Panc1 (cell line): Measurements from ENCODE around the gene NBL1.

Experiments
- POLR2AphosphoS5 ChIP-seq: IDR thresholded peaks from 2 replicates; pipeline ENCODE4 v1.6.1; 2012; ENCODE audit warnings: mild to moderate bottlenecking, low read depth, low read length, moderate library complexity
- SIN3A ChIP-seq: IDR thresholded peaks from 2 replicates; pipeline ENCODE4 v1.6.1; 2012; ENCODE audit warnings: low read depth, mild to moderate bottlenecking, low read length, moderate library complexity, borderline replicate concordance; ENCODE audit not compliant: insufficient read depth
- TCF7L2 ChIP-seq: IDR thresholded peaks from 2 replicates; pipeline ENCODE4 v1.6.1; 2011; ENCODE audit warnings: mild to moderate bottlenecking, low read depth, low read length, inconsistent platforms
- TF ChIP-seq, protein P1 (sequence below): fragments of 450-650 bp; IDR thresholded peaks from 2 replicates; pipeline ENCODE4 v1.5.1; 2017; ENCODE audit warnings: mild to moderate bottlenecking
- TF ChIP-seq, protein P2 (sequence below), 2 experiments: IDR thresholded peaks; 2 replicates each; pipeline ENCODE4 v1.6.1; 2011 to 2012; ENCODE audit warnings: low read depth in 2 of 2, control low read depth in 1 of 2, low read length in 1 of 2, mild to moderate bottlenecking in 1 of 2, moderate library complexity in 1 of 2; ENCODE audit not compliant: insufficient read depth in 1 of 2

DNA sequence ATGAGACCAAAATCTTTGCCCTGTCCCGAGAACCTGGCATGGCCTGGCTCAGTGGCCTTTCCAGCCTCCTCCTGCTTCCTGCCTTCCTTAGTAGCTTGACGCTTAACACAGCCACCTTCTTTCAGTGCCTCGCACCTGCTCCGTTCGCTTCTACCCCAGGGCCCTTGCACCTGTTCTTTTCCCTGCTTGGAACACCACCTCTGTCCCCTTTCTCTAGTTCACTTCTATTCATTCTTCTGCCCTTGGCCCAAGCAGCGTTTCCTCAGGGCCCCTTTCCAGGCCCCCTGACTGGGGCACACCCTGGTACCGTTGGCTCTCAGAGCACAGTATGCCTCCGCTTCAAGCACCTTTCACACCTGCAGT lies 11.6 kb downstream of the NBL1 start:
- TF ChIP-seq, protein P1, sequence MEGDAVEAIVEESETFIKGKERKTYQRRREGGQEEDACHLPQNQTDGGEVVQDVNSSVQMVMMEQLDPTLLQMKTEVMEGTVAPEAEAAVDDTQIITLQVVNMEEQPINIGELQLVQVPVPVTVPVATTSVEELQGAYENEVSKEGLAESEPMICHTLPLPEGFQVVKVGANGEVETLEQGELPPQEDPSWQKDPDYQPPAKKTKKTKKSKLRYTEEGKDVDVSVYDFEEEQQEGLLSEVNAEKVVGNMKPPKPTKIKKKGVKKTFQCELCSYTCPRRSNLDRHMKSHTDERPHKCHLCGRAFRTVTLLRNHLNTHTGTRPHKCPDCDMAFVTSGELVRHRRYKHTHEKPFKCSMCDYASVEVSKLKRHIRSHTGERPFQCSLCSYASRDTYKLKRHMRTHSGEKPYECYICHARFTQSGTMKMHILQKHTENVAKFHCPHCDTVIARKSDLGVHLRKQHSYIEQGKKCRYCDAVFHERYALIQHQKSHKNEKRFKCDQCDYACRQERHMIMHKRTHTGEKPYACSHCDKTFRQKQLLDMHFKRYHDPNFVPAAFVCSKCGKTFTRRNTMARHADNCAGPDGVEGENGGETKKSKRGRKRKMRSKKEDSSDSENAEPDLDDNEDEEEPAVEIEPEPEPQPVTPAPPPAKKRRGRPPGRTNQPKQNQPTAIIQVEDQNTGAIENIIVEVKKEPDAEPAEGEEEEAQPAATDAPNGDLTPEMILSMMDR: no peak
- TF ChIP-seq POLR2AphosphoS5 (no peak), TCF7L2 (no peak), SIN3A (no peak)
- TF ChIP-seq, protein P2, sequence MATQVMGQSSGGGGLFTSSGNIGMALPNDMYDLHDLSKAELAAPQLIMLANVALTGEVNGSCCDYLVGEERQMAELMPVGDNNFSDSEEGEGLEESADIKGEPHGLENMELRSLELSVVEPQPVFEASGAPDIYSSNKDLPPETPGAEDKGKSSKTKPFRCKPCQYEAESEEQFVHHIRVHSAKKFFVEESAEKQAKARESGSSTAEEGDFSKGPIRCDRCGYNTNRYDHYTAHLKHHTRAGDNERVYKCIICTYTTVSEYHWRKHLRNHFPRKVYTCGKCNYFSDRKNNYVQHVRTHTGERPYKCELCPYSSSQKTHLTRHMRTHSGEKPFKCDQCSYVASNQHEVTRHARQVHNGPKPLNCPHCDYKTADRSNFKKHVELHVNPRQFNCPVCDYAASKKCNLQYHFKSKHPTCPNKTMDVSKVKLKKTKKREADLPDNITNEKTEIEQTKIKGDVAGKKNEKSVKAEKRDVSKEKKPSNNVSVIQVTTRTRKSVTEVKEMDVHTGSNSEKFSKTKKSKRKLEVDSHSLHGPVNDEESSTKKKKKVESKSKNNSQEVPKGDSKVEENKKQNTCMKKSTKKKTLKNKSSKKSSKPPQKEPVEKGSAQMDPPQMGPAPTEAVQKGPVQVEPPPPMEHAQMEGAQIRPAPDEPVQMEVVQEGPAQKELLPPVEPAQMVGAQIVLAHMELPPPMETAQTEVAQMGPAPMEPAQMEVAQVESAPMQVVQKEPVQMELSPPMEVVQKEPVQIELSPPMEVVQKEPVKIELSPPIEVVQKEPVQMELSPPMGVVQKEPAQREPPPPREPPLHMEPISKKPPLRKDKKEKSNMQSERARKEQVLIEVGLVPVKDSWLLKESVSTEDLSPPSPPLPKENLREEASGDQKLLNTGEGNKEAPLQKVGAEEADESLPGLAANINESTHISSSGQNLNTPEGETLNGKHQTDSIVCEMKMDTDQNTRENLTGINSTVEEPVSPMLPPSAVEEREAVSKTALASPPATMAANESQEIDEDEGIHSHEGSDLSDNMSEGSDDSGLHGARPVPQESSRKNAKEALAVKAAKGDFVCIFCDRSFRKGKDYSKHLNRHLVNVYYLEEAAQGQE (IDR thresholded peaks at IDR 0.05; ENCODE audit: insufficient read depth in 1 of 2, low read depth in 2 of 2, low read length in 1 of 2): no peak
